Measurements from ENCODE around the gene ADM.

Gene ADM

GRCh38 chr11:10317776-10318526, 13.1 kb downstream of the ADM start:
- no peaks in the 10 kb centered on the region for H3K9me2 ChIP-seq (replicated peaks; ENCODE audit: insufficient read depth, low read length)
- H3K36me3 ChIP-seq (ENCODE audit: low read length) = no peaks in the 10 kb centered on the region
- TF ChIP-seq CTCF (IDR thresholded peaks at IDR 0.05; ENCODE audit: insufficient read depth, low read length, poor library complexity, severe bottlenecking) (no peak), EZH2phosphoT487 (conservative IDR thresholded peaks at IDR 0.05; ENCODE audit: low read length) (no peak)
- H3K27me3 ChIP-seq (ENCODE audit: low read length) = no peaks in the 10 kb centered on the region
- H3K79me2 ChIP-seq (ENCODE audit: insufficient read depth, low read length) = no peaks in the 10 kb centered on the region
- H4K20me1 ChIP-seq (ENCODE audit: low read depth, low read length) = no peaks in the 10 kb centered on the region
- H3F3A ChIP-seq (ENCODE audit: insufficient read depth) = no peaks in the 10 kb centered on the region
- H3K27ac ChIP-seq (ENCODE audit: low read depth, low read length) = peak overlapping the region; percentile 16
- H3K9me3 ChIP-seq (ENCODE audit: insufficient read depth, low read length) = no peaks in the 10 kb centered on the region
- no peak overlapping the region for H3K4me3 ChIP-seq (ENCODE audit: insufficient read depth, low read length, poor library complexity, severe bottlenecking)
- H3K9ac ChIP-seq (ENCODE audit: low read length) = no peak overlapping the region
- H3K4me2 ChIP-seq (ENCODE audit: low read depth, low read length, poor library complexity, severe bottlenecking) = peak overlapping the region; percentile 5
- H2AFZ ChIP-seq (ENCODE audit: low read depth, low read length, severe bottlenecking) = no peak overlapping the region

- H3K9ac ChIP-seq (ENCODE audit: low read length) = no peak overlapping the region
- H3K79me2 ChIP-seq (ENCODE audit: insufficient read depth, low read length) = no peaks in the 10 kb centered on the region
- TF ChIP-seq EZH2phosphoT487 (conservative IDR thresholded peaks at IDR 0.05; ENCODE audit: low read length) (no peak), CTCF (IDR thresholded peaks at IDR 0.05; ENCODE audit: insufficient read depth, low read length, poor library complexity, severe bottlenecking) (no peak)
- H3K4me2 ChIP-seq (ENCODE audit: low read depth, low read length, poor library complexity, severe bottlenecking) = peak overlapping the region; percentile 5
- no peak overlapping the region for H3K4me3 ChIP-seq (ENCODE audit: insufficient read depth, low read length, poor library complexity, severe bottlenecking)
- no peaks in the 10 kb centered on the region for H4K20me1 ChIP-seq (ENCODE audit: low read depth, low read length)
- no peaks in the 10 kb centered on the region for H3K9me3 ChIP-seq (ENCODE audit: insufficient read depth, low read length)
- H3K36me3 ChIP-seq (ENCODE audit: low read length) = no peaks in the 10 kb centered on the region
- H3K9me2 ChIP-seq (replicated peaks; ENCODE audit: insufficient read depth, low read length) = no peaks in the 10 kb centered on the region
- no peaks in the 10 kb centered on the region for H3F3A ChIP-seq (ENCODE audit: insufficient read depth)
- H3K27ac ChIP-seq (ENCODE audit: low read depth, low read length) = peak overlapping the region; percentile 16
- no peaks in the 10 kb centered on the region for H3K27me3 ChIP-seq (ENCODE audit: low read length)
- no peak overlapping the region for H2AFZ ChIP-seq (ENCODE audit: low read depth, low read length, severe bottlenecking)
Measured at GRCh38 chr11:10318527-10318802, 13.6 kb downstream of the ADM start.

GRCh38 chr11:10319702-10320558, 15.1 kb downstream of the ADM start:
- Histone ChIP-seq H3K36me3 (ENCODE audit: low read length) (no peaks in the 10 kb centered on the region), H3F3A (ENCODE audit: insufficient read depth) (no peaks in the 10 kb centered on the region), H3K9ac (ENCODE audit: low read length) (no peak overlapping the region), H3K9me3 (ENCODE audit: insufficient read depth, low read length) (no peaks in the 10 kb centered on the region), H3K4me3 (ENCODE audit: insufficient read depth, low read length, poor library complexity, severe bottlenecking) (no peak overlapping the region), H3K4me2 (ENCODE audit: low read depth, low read length, poor library complexity, severe bottlenecking) (no peak overlapping the region), H3K9me2 (replicated peaks; ENCODE audit: insufficient read depth, low read length) (no peaks in the 10 kb centered on the region), H3K27me3 (ENCODE audit: low read length) (no peaks in the 10 kb centered on the region), H3K79me2 (ENCODE audit: insufficient read depth, low read length) (no peaks in the 10 kb centered on the region), H4K20me1 (ENCODE audit: low read depth, low read length) (no peaks in the 10 kb centered on the region), H3K27ac (ENCODE audit: low read depth, low read length) (no peak overlapping the region), H2AFZ (ENCODE audit: low read depth, low read length, severe bottlenecking) (no peak overlapping the region)
- TF ChIP-seq EZH2phosphoT487 (conservative IDR thresholded peaks at IDR 0.05; ENCODE audit: low read length) = no peak
- no peak for TF ChIP-seq CTCF (IDR thresholded peaks at IDR 0.05; ENCODE audit: insufficient read depth, low read length, poor library complexity, severe bottlenecking)

Data from SU-DHL-6 (cell line).